HCEC 1CT (cell line): ENCODE results near the gene FAR2.

Experiments
- DNase-seq: peaks from one replicate; pipeline ENCODE4 v3.0.0-alpha.2; 2017

The FAR2 gene

GRCh38 chr12:29208060-29208459 is 59.0 kb downstream of the FAR2 start:
- DNase-seq = no peak

DNA sequence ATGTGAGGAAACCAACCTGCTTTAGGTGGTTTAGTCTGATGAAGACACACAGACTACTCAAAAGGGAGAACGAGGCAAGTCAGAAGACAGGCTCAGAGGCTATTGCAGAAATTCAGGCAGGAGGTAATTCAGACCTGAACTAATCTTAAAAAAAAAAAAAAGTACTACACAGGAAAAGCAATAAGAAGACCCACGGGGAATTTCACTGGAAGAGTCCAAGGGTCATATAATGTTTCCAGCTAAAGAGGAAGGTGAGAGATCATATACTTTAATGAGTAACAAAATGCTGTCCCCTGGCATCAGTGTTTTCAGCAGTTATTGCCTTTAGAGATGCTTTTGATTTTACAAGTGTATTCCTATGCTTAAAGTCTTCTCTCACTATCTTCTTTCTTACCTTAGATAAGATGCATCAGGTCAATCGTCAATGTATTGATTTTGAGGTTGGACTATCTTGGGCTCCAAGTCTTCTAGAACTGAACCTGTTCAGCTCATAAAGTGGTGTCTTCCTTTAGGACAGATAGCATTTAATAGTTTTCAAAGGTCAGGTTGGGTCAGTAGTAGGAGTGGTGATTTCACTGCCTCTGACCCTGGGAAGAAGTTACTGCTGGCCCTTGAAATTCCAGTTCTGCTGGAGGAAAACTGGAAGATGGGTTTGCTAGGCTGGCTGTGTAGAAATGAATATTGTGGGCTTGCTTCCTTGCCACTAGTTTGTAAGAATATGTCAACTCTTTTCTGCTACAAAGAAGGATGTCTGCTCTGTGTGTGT is 60.0 kb downstream of the FAR2 start:
- no peak for DNase-seq

- no peak for DNase-seq
These were observed 62.6 kb downstream of the FAR2 start for GRCh38 chr12:29211696-29212095.

- no peak for DNase-seq
These were observed 63.8 kb downstream of the FAR2 start for GRCh38 chr12:29212682-29213403.

- DNase-seq = no peak
These were observed 67.2 kb downstream of the FAR2 start for GRCh38 chr12:29216266-29216665.

- DNase-seq = no peak
These were observed 67.9 kb downstream of the FAR2 start for GRCh38 chr12:29216797-29217575.

GRCh38 chr12:29220632-29221336 is 71.7 kb downstream of the FAR2 start:
- no peak for DNase-seq

DNA sequence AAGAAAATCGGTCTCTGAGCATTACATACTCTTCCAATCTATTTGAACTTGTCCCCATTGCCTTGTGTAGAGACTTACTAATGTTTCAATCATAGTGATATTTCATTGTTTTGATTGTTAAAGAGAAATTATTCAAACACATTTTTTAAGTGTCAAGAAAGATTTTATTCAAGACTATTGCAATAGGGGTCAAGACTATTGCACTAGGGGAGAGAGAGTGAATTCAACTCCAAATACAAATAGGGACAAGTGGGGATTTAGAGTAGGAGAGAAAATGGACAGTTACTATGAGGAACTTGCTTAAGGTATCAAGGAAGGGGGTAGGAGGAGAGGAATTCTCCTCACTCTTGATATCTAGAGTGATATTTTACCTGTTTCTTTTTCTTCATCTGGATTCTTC is 73.1 kb downstream of the FAR2 start:
- DNase-seq = no peak

DNA sequence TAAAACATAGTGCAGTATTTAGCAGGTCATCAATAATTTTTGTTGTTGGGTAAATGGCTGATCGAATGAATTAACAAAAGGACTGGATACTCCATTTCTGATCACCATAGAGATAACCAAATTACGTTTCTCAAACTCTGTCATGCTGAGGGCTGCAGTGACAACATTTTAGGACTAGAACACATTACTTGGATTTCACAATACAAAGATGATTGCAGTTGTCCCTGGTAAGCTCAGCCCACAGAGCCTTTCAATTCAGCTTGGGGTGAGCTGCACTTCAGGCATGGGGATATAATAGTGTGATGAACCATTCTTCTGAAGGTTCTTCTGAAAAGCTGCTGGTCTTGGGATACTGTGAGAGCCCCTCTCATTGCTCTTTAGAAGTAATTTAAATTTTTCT is 74.3 kb downstream of the FAR2 start:
- DNase-seq = no peak

DNA sequence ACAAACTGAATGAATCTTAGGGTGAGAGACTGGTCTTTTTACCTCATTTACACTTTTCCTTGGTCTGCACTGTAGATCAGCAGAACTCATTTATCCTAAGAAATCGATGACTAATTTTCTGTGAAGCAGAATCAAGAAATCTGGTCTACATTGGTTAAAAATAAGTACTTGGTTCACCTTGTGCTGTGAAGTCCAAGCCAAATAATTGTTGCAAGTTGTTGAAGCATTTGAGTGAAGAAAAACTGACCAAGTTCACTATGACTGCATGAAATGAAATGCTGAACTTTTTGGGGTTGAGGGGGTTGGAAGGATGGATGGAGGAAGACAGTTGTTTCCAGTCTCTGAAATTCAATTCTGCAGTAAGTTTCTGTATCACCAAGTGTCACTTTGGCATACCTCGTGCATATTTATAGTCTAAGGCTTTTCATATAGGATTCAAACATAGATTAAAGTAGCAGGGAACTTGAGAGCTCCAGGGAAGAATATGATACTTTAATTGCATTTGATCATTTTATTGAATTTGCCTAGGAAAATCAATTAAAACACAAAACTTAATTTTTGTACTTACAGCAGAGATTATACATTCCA is 75.0 kb downstream of the FAR2 start:
- DNase-seq = no peak

DNA sequence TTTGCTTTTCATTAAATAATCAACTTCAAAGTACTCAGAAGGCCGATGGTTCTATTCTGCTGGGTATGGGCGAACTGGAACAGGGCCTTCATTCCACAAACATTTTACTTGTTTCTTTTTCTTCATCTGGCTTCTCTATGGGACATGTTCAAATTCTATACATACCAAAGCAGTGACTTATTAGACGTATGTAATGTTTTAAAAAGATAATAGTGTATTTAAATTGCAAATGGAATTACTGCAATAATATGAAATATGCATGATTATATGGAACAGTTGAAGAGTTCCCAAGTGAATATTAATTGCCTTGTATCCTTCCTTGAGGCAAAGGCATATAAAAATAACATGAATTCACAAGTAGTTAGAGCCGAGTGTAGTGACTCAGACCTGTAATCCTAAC is 75.5 kb downstream of the FAR2 start:
- DNase-seq = peak; percentile 15

DNA sequence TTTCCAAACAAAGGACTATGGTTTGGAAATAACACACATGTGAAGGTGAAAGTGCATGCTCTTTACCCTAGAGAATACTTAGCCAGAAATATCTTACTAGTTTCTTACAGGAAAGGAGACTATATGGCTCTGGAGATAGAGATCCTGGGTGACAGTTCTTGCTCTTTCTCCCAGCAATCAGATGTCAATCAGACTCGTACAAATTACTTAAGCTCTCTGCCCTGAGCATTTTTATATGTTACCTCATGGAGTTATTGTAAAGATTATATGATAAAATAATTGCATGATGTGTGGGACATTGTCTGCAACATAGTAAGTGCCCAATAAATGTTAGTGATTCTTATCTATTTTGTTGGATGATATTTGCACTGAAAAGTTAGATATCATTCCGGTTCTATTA is 76.8 kb downstream of the FAR2 start:
- no peak for DNase-seq

DNA sequence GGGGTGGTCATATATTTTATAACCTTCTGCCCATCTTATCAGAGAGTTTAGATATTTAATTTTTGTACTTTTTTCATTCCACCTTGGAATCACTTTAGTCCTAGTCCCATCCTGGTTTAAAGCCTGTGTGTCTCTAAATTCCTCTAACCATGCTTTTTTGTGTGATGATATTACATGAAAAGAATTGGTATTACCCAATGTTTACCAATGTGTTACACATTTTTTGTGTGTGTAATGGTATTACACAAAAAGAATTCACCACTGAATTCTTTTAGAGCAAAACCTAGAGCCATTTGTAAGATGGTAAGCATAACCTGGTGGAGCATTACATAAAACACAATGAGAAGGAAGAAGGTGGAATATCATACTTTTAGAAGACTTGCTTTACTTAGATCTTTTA is 77.5 kb downstream of the FAR2 start:
- DNase-seq = peak; percentile 56

- no peak for DNase-seq
These were observed 79.5 kb downstream of the FAR2 start for GRCh38 chr12:29228474-29229157.

- DNase-seq = no peak
These were observed 80.1 kb downstream of the FAR2 start for GRCh38 chr12:29229158-29229505.

GRCh38 chr12:29229937-29230336 is 80.9 kb downstream of the FAR2 start:
- no peak for DNase-seq

DNA sequence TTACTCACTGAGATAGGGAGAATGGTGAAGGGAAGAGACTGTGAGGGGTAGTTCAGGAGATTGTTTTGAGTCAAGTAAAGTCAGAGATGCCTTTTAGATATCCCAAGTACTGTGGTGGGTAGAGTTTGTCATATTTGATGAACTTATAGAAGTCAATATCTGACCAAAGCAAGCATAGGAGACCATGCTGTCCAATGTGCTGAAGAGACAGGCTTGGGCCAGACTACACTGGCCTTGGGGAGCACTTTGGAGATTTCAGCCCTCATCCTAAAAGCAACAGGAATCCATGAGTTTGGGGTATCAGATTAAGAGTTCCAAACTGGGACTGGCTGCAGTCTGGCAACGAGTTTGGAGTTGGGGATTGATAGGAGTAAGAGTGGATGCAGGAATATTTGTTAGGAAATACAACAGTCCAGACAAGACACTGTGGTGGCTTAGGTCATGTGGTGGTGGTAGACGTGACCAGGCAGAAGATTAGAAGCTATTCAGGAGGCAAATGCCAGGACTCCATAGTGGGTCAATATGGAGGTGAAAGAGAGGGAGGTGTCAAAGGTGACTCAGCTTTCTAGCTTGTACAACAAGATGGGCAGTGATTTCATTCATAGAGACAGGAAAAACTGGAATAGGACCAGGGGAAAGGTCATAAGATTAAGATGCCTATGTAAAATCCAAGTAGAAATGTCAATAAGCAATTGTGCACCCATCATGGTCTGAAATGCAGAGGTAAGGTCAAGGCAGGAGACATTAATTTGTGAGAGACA is 81.9 kb downstream of the FAR2 start:
- no peak for DNase-seq

- no peak for DNase-seq
These were observed 83.0 kb downstream of the FAR2 start for GRCh38 chr12:29232086-29232485.

DNA sequence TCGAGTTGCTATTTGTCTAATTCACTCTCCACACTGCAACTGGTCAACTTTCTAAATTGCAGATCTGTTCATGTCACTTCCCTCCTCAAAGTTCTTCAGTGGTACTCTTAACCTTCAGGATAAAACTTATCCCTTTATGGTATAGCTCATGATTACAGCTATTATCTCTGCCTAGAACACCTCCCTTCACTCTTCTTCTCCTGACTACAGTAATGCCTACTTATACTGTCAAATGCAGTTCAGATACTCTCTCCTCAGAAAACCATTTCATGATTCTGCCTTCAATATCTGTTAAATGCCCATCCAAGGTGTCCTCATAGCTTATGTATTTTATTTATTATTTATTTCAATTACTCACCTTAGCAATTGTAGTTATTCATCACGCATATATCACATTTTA is 85.5 kb downstream of the FAR2 start:
- DNase-seq = no peak

DNA sequence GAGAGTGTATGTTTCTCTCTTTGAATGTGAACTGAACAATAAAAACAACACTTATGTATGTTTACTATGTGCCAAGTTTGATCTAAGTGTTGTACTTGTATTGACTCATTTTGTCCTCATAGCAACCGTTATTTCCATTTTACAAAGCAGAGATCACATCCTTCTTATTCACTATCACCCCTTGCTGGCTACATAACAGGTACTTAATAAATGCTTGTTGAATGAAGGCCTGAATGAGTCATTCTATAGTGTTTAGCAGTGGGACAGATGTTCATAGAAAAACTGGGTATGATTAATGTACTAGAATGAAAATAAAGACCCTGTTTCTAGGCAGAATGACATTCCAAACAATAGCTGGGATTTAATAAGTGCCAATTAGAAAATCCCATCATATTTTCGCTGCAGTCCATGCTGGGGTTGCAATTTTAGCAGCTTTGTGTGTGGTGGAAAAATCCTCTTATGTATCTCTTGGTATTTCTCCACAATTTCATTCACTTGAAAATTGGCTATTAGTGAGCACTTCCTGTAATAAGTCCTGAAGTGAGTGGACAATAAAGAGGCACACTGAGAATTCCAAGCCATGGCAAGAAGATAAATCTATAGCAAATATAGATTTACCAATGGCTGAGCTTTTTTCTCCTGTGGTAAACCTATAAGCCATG is 86.0 kb downstream of the FAR2 start:
- peak; percentile 68 for DNase-seq

- DNase-seq = peak; percentile 41
These were observed 89.8 kb downstream of the FAR2 start for GRCh38 chr12:29238822-29239291.
